HG02981 (cell line): ENCODE results near the gene ALK.
"Not testable (repeated sequence)": the region's sequence is repeated elsewhere in the genome, so short reads cannot be mapped to it uniquely, and the experiment has no call there.

Experiments
- ATAC-seq: cut with Tn5 transposase; IDR thresholded peaks from one replicate; pipeline ENCODE4 v1.9.1; 2021; ENCODE audit warnings: mild to moderate bottlenecking, moderate library complexity; ENCODE audit not compliant: unreplicated experiment

Gene ALK

GRCh38 chr2:29844713-29845326 lies 76.6 kb downstream of the ALK start:
- ATAC-seq: no peak

DNA sequence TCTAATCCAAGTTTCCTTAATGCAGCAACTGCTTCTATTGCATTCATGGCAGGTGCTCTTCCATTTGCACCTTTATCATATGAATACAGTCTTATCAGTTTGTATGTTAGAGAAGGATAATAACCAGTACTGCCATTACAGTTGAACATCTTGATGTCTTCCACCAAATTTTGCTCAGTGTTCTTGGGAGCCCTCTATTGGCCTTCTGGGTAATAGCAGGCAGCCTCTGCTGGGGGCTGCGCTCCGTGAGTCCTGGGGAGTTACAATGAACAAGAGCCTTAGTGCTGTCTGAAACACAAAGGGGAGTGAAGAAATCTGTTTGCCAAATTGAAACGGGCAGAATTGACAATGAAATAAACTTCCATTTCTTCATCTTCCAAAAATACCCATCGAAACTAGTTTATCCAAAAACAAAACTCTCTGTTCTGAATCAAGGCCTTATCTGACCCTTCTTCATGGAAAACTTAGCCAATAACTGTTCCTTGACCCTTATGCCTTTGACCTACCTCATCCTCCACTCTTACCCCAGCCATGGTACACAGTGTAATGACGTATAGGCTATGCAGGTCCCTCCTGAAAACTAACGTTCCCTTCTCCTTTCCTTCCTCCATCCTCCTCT lies 79.9 kb downstream of the ALK start:
- no peak for ATAC-seq

GRCh38 chr2:29839306-29839705 lies 82.1 kb downstream of the ALK start:
- ATAC-seq: no peak

GRCh38 chr2:29837925-29838324 lies 83.5 kb downstream of the ALK start:
- ATAC-seq: no peak

DNA sequence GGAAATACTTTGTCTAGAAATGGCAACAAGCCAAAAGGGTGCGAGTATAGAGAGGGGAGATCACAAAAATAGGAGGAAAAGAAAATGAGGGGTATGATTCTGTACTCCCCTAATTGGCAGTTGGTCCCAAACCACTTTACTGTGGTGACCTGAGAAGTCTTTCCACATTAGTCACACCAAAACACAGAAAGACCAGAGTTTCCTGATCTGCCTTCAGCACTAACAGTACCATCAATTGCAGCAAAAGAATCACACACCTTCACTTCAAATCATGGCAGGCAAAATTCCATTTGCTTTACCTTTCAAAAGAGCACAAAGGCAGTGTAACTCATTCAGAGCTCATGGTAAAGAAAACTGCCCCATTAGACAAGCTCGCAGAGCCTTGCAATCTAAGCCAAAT lies 86.8 kb downstream of the ALK start:
- ATAC-seq: no peak

DNA sequence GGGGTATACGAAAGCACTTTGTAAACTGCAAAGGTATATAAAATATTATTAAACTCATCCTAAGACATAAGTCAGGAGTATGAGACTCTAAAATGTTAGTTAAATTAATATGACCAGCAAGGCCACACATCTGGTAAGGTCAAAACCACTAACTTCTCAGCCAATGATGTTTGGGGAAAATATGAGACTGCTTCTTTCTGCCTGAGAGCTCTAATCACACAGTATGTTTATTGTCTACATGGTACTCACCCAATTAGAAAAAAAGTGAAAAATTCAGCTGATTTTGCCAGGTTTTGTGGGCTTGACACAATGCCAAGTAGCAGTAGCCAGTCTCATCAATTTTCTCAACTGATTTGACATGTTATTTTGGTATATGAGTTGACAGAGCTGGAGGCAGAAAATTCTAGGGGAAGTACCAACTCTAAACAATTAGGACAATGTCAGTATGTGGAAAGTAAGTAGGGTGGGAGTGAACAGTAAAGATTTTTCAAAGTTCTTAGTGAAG lies 87.3 kb downstream of the ALK start:
- no peak for ATAC-seq

GRCh38 chr2:29831560-29831959 lies 89.8 kb downstream of the ALK start:
- no peak for ATAC-seq

GRCh38 chr2:29829841-29830240 lies 91.5 kb downstream of the ALK start:
- ATAC-seq: no peak

GRCh38 chr2:29824145-29824544 lies 97.2 kb downstream of the ALK start:
- not testable (repeated sequence) for ATAC-seq

DNA sequence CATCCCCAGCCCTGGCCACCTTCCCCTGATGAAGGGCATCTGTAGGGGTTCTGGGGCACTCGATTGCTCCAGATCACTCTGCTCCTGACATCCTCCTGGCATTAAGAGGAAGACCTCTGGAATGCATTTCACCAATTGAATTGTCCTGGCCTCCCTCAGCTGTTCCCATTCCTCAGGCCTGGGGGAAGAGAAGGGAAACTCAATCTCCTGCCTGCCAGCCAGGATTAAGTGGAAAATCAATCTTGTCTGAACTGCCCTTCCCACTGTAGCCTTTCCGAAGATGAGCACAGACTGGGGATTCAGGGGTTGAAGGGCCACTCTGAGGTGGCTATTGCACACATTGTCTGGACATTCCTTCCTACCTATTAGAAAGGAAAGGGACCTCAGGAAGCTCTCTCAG lies 99.8 kb downstream of the ALK start:
- no peak for ATAC-seq

GRCh38 chr2:29819570-29819969 lies 101.8 kb downstream of the ALK start:
- ATAC-seq: no peak

- ATAC-seq: no peak
Observed at GRCh38 chr2:29817801-29818680, 103.3 kb downstream of the ALK start.

- no peak for ATAC-seq
Observed at GRCh38 chr2:29817299-29817698, 104.1 kb downstream of the ALK start.

- ATAC-seq: no peak
Observed at GRCh38 chr2:29816651-29817050, 104.7 kb downstream of the ALK start.

- ATAC-seq: no peak
Observed at GRCh38 chr2:29811378-29811777, 110.0 kb downstream of the ALK start.

GRCh38 chr2:29810956-29811355 lies 110.4 kb downstream of the ALK start:
- ATAC-seq: no peak

DNA sequence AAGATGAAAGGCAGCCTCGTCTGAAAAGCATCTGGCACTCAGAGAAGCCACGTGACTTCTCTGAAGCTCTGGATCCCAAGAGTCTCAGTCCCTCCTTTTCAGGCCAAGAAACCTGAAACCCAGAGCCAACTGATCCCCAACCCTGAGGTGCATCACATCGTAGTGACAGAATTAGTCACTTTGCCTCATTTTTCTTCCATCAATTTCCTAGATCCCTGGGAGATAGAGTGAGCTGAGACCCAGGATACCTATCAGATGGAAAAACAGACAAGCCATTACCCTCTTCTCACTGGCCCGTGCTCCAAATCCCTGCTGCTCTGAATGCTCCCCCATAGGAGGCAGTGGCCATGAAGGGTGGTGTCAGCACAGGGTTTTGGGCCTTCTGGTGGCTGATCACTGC lies 113.1 kb downstream of the ALK start:
- ATAC-seq: no peak

DNA sequence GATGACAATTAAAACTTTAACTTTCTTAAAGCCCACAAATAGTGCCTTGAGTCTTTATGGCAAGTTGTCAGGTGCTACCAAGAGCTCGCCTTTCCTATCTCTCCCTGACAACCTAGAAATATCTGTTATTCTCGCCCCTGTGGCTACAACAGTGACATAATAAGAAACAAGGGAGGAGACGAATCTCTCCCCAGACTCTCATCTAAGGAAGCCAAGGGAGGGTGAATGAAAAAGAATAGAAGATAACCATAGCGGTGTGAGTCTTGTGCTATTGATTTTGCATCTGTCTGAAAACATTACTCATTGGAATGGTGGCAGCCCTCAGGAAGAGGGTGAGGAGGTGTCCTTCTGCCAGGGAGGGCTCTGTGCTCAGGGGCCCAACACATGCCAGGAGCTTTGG lies 114.3 kb downstream of the ALK start:
- ATAC-seq: no peak

- ATAC-seq: no peak
Observed at GRCh38 chr2:29806461-29806860, 114.9 kb downstream of the ALK start.

DNA sequence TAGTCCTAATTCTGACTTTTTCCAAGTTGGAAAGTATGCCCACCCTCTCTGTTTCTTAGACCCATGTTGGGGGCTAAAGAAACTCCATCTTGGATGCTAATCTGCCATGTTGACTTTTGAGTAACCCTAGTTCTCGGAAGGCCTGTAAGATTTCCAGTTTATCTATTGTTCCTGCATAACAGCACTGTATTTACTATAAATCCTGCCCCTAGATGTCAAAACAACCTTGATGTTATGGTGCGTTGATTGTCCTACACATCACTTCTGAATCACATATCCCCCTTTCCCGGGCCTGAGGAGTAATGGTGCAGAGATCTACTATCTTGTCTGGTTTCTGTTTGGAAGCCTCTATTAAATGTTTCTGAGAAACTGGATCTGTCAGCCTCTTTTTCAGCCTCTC lies 116.7 kb downstream of the ALK start:
- no peak for ATAC-seq

- ATAC-seq: no peak
Observed at GRCh38 chr2:29803537-29803936, 117.8 kb downstream of the ALK start.

DNA sequence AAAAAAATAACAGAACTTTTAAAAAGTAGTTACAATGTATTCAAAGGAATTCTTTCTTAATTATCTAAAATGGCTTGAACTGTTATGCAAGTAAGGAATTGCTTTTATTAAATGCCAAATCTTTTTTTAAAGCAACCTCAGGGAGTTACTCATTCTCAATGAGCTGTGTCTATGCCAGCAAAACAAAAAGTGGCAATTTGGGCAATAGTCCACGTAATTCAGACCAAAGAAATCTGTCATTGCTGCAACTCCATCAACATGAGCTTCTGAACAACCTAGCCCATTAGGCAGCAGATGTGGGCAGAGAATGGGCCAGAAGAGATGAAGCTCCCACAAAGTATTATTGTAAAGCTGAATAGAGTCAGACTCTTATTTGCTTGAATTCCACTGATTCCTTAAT lies 118.4 kb downstream of the ALK start:
- no peak for ATAC-seq
